Hematopoietic multipotent progenitor cell treated with erythropoietin and hydrocortisone succinate and interleukin-3 and kit ligand, for 6 days (in vitro differentiated cells): Measurements from ENCODE around the gene GALNT9.

Experiments used
- DNase-seq: peaks from one replicate; pipeline ENCODE4 v3.0.0-alpha.2; 2015

The GALNT9 gene

GRCh38 chr12:132178801-132179401 is 150.5 kb downstream of the GALNT9 start:
- DNase-seq: no peak

GRCh38 chr12:132178316-132178715 is 151.1 kb downstream of the GALNT9 start:
- DNase-seq: no peak

- no peak for DNase-seq
Measured at GRCh38 chr12:132176920-132177551, 152.4 kb downstream of the GALNT9 start.

- no peak for DNase-seq
Measured at GRCh38 chr12:132176385-132176919, 152.9 kb downstream of the GALNT9 start.

GRCh38 chr12:132175496-132176384 is 153.6 kb downstream of the GALNT9 start:
- no peak for DNase-seq

- no peak for DNase-seq
Measured at GRCh38 chr12:132174839-132175490, 154.4 kb downstream of the GALNT9 start.

GRCh38 chr12:132174015-132174838 is 155.2 kb downstream of the GALNT9 start:
- DNase-seq: no peak

- DNase-seq: no peak
Measured at GRCh38 chr12:132173135-132174014, 156.0 kb downstream of the GALNT9 start.

GRCh38 chr12:132172619-132173018 is 156.8 kb downstream of the GALNT9 start:
- DNase-seq: no peak

GRCh38 chr12:132171968-132172521 is 157.3 kb downstream of the GALNT9 start:
- DNase-seq: no peak

- no peak for DNase-seq
Measured at GRCh38 chr12:132171293-132171967, 158.0 kb downstream of the GALNT9 start.

- no peak for DNase-seq
Measured at GRCh38 chr12:132170637-132171292, 158.6 kb downstream of the GALNT9 start.

- no peak for DNase-seq
Measured at GRCh38 chr12:132170094-132170636, 159.2 kb downstream of the GALNT9 start.

GRCh38 chr12:132169376-132169775 is 160.0 kb downstream of the GALNT9 start:
- DNase-seq: no peak

- no peak for DNase-seq
Measured at GRCh38 chr12:132168311-132169031, 160.9 kb downstream of the GALNT9 start.

- DNase-seq: no peak
Measured at GRCh38 chr12:132167611-132168310, 161.6 kb downstream of the GALNT9 start.

- no peak for DNase-seq
Measured at GRCh38 chr12:132166801-132167591, 162.4 kb downstream of the GALNT9 start.
